Fibroblast of skin of right quadriceps (primary cell): ENCODE data around the gene ABLIM2.
A peak's percentile ranks its signal among the peaks of the same experiment; 100 is the strongest.

ENCODE experiments used
- DNase-seq: peaks from one replicate; pipeline ENCODE4 v3.0.0-alpha.2; 2013

Gene ABLIM2

GRCh38 chr4:7992846-7993245 lies 165.8 kb downstream of the ABLIM2 start:
- no peak for DNase-seq

GRCh38 chr4:7990807-7991459 lies 167.7 kb downstream of the ABLIM2 start:
- no peak for DNase-seq

DNA sequence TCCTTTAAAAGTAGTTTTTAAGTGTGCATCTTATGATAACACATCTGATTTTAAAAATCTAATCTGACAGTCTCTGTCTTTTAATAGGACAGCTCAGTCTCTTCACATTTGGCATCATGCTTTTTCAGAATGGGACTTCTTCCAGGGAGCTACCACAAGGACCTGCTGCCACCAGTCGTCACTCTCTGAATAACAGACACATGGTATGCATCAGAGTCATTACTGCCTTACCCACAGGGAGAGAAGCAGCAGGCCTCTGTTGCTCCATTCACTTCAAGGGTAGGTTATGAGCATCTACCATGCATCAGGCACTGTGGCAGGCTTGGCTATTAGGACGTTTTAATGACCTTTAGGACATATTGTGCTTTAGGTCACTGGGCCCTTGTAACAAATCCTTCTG lies 169.0 kb downstream of the ABLIM2 start:
- peak; percentile 20 for DNase-seq

- peak; percentile 76 for DNase-seq
Observed at GRCh38 chr4:7988437-7988836, 170.2 kb downstream of the ABLIM2 start.

DNA sequence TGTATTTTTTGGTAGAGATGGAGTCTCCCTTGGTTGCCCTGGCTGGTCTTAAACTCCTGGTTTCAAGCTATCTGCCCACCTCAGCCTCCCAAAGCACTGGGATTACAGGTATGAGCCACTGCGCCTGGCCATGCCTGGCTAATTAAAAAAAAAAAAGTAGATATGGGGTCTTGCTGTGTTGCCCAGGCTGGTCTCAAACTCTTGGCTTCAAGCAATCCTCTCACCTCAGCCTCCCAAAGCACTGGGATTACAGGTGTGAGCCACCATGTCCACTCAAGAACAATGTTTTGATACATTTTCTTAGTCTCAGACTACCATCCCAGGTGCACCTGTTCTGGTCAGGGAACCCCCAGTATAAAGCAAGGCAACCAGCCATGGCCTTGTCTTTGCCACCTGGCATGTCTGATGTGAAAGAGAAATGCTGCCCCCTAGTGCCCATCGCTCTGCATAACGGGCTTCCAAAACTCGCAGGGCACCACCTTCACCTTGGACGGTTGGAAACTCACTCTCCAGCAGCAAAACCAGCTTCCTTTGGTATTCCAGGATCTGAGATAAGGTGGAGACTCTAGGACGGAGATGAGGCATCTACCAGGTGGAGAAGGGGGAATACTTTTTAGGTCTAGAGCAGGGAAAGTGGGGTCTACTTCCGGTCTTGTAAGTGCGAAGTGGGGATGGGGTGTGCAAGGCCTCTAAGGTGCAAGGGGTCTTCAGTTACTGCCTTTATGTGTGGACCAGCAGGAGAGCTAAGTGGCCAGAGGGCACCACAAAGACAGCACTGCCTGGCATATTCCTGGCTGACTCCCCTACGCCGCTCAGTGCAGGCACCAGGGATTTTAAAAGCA lies 171.2 kb downstream of the ABLIM2 start:
- peak; percentile 67 for DNase-seq

DNA sequence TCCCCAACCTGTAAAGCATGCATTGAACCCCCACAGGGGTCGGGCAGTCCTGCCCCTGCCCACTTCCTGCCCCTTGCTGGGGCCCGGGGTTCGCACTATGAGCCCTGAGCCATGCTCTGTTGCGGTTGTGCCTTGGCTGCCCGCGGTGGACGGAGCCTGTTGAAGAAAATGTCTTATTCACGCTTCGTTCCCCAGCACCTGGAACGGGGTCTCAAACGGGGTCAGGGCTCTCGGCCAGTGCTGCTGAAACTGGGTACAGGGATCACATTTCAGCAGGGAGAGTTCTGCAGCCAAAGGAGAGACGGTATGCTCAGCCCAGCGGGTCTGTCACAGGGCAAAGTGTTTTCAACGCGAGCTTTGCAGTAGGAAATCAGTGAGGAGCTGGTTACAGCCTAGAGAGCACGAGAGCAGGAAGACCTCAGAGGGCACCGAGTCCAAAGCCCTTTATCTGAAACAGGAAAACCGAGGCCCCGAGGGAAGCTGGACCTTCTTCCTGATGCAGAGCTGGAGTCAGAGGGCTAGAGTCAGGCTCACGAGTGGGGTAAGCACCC lies 172.6 kb downstream of the ABLIM2 start:
- no peak for DNase-seq

GRCh38 chr4:7985072-7985471 lies 173.5 kb downstream of the ABLIM2 start:
- no peak for DNase-seq

- DNase-seq = no peak
Observed at GRCh38 chr4:7984286-7984925, 174.2 kb downstream of the ABLIM2 start.

- no peak for DNase-seq
Observed at GRCh38 chr4:7983296-7983695, 175.3 kb downstream of the ABLIM2 start.

GRCh38 chr4:7981738-7982394 lies 176.7 kb downstream of the ABLIM2 start:
- DNase-seq = no peak

DNA sequence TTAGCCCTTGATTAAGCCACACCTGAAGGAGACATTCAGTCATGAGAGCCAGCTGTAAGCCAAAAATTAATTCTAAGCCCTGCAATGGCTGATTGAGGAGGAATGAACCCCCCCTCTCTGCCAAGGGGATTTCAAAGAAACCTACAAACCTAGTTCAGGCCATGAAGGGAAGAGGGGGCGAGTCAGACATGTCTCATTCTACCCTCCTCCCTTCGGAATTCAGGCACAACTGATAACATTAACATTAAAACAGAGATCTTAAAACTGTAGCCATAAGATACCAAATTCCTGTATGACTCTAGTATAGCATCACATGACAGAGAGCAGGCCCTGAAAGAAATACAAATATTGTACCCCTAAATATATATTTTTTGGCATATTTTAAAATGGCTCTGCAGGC lies 178.6 kb downstream of the ABLIM2 start:
- DNase-seq = peak; percentile 45

DNA sequence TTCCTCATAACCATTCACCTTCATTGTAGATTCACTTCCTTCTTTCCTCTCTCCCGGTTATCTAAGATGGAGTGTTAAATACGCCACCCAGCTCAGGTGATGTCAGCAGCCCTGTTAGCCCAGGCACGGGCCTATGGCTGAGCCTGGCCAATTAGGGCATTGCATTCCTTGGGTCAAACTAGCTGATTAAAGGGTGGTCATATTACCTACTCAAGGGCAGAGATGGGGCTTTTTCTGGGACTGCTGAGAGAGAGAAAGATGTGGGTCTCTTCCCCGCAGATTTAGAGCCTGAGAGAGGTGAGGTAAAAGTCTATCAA lies 179.0 kb downstream of the ABLIM2 start:
- no peak for DNase-seq

DNA sequence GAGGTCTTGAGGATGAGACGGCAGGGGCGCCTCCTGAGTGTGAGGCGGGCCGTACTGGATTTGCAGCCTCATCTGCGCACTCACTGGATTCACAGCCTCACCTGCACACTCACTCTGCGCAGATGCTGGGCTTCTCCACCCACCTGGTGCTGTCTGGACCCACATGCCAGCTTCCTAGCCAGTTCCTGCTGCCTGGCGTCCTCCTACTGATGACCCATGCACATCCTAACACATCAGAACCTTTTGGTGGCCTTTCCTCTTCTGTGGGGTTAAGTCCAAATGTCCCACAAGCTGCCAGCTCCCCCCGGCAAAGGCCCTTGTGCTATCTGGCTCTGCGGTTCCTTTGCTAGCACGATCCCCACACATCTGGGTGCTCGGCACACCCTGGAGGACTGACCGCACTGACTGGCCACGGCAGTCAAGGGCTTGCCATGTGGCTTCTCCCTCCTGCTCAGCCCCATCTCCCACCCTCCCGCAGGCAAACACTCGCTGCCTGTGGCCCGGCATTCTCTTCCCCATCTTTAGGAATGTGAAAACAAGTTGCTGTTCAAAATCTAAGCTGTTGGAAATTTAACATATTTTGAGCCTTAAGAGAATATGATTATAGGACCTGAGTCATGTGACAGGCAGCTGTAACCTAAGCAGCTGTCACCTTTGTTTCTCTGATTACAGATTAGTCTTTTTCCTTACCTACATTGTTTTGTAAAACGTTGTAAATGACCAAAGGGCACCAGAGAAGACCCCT lies 179.5 kb downstream of the ABLIM2 start:
- no peak for DNase-seq

DNA sequence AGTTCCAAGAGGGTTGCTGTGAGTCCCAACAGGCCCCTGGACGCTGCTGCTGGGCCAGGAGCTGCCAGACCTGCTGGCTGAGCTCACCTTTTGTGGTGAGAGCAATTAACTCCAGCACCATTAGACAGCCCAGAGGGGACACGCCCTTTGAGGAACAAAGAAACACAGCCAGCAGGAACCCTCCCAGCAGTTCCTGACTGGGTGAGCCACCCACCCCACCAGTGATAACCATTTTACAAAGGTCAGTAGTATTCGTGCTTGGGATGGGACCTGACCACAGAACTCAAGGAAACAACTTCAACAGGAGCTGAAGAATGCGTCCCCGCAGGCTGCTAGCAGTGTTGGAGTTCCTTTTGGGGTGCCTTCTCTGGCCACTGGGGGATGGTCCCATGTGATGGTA lies 180.1 kb downstream of the ABLIM2 start:
- no peak for DNase-seq

GRCh38 chr4:7976634-7977033 lies 182.0 kb downstream of the ABLIM2 start:
- no peak for DNase-seq

GRCh38 chr4:7976025-7976424 lies 182.6 kb downstream of the ABLIM2 start:
- no peak for DNase-seq

- DNase-seq = no peak
Observed at GRCh38 chr4:7974425-7974824, 184.2 kb downstream of the ABLIM2 start.

- peak; percentile 61 for DNase-seq
Observed at GRCh38 chr4:7973545-7973981, 185.1 kb downstream of the ABLIM2 start.

GRCh38 chr4:7971881-7972500 lies 186.6 kb downstream of the ABLIM2 start:
- no peak for DNase-seq

DNA sequence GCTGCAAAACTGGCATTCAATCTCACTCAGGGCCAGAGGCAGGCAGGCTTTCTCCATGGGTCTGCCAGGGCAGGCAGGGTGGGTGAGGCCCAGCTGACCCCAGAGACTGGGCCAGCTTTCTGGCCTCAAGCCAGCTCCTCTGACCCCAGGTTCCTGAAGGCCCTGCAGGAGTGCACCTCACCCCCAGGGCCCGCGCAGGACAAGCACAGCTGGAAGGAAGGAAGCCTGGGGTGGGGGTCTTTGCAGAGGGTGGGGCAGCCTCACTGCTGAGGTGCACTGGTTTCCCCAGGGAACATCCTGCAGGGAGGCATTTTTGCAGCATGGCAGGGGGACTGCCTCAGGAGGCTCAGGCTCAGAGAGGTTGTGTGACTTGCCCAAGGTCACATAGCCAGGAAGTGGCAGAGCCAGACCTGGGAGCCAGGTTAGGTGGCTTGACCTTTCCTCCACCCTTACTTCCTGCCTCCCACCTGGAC lies 187.4 kb downstream of the ABLIM2 start:
- no peak for DNase-seq

GRCh38 chr4:7970361-7970946 lies 188.2 kb downstream of the ABLIM2 start:
- no peak for DNase-seq
